Loucy (cell line): ENCODE data around the gene FAM53B.
A peak's percentile ranks its signal among the peaks of the same experiment; 100 is the strongest.

Experiments
- H2AFZ ChIP-seq: fragments of 200-600 bp; sonication (generic); 2 replicates; pipeline ENCODE4 v1.6.0; 2016; ENCODE audit warnings: antibody characterized with exemption, mild to moderate bottlenecking, low read length, moderate library complexity
- H3F3A ChIP-seq: fragments of 200-600 bp; 2 replicates; pipeline ENCODE4 v1.6.0; 2016; ENCODE audit warnings: antibody characterized with exemption, low read depth, mild to moderate bottlenecking
- H3K27me3 ChIP-seq: fragments of 200-600 bp; sonication (generic); 2 replicates; pipeline ENCODE4 v1.6.1; 2014; ENCODE audit warnings: low read length, mild to moderate bottlenecking; ENCODE audit not compliant: insufficient read depth, poor library complexity, severe bottlenecking
- H3K36me3 ChIP-seq: fragments of 200-600 bp; sonication (generic); 2 replicates; pipeline ENCODE4 v1.6.1; 2016; ENCODE audit warnings: low read length; ENCODE audit not compliant: insufficient read depth
- H3K4me1 ChIP-seq: fragments of 200-600 bp; sonication (generic); 2 replicates; pipeline ENCODE4 v1.5.1; 2014; ENCODE audit warnings: low read length, mild to moderate bottlenecking; ENCODE audit not compliant: insufficient read depth, poor library complexity, severe bottlenecking
- H3K4me2 ChIP-seq: fragments of 200-600 bp; sonication (generic); 2 replicates; pipeline ENCODE4 v1.6.0; 2014; ENCODE audit warnings: antibody characterized with exemption, low read length, low read depth, mild to moderate bottlenecking; ENCODE audit not compliant: poor library complexity, severe bottlenecking
- H3K4me3 ChIP-seq: fragments of 200-600 bp; sonication (generic); 2 replicates; pipeline ENCODE4 v1.5.1; 2014; ENCODE audit warnings: low read length, mild to moderate bottlenecking, mixed read lengths; ENCODE audit not compliant: poor library complexity, severe bottlenecking
- H3K79me2 ChIP-seq: fragments of 200-600 bp; sonication (generic); 2 replicates; pipeline ENCODE4 v1.6.1; 2014; ENCODE audit warnings: low read length; ENCODE audit not compliant: insufficient read depth
- H3K9ac ChIP-seq: fragments of 200-600 bp; sonication (generic); 2 replicates; pipeline ENCODE4 v1.6.0; 2014; ENCODE audit warnings: mild to moderate bottlenecking, low read depth, low read length, moderate library complexity; ENCODE audit not compliant: poor library complexity, severe bottlenecking
- H3K9me2 ChIP-seq: fragments of 200-600 bp; sonication (generic); replicated peaks from 2 replicates; pipeline ENCODE4 v1.6.1; 2016; ENCODE audit warnings: low read depth, low read length, mixed read lengths
- H3K9me3 ChIP-seq: fragments of 200-600 bp; sonication (generic); 2 replicates; pipeline ENCODE4 v1.6.1; 2014; ENCODE audit warnings: mild to moderate bottlenecking, antibody characterized with exemption, low read length, low read depth; ENCODE audit not compliant: insufficient read depth
- H4K20me1 ChIP-seq: fragments of 200-600 bp; sonication (generic); 2 replicates; pipeline ENCODE4 v1.6.0; 2014; ENCODE audit warnings: antibody characterized with exemption, low read length, mild to moderate bottlenecking; ENCODE audit not compliant: insufficient read depth, poor library complexity, severe bottlenecking
- EZH2phosphoT487 ChIP-seq: fragments of 200-600 bp; IDR thresholded peaks from 2 replicates; pipeline ENCODE4 v1.6.1; 2018; ENCODE audit warnings: antibody characterized with exemption, mild to moderate bottlenecking, moderate library complexity, borderline replicate concordance
- TF ChIP-seq, protein P1 (sequence below): fragments of 200-600 bp; sonication (generic); conservative IDR thresholded peaks from 2 replicates; pipeline ENCODE4 v1.5.1; 2014; ENCODE audit warnings: mild to moderate bottlenecking, antibody characterized with exemption, low read length

FAM53B gene

GRCh38 chr10:124646483-124647352 is 97.5 kb downstream of the FAM53B start:
- Histone ChIP-seq H3K9ac (peak overlapping the region; percentile 52), H3F3A (no peaks in the 10 kb centered on the region), H2AFZ (no peak overlapping the region), H3K4me2 (peak overlapping the region; percentile 66), H3K4me1 (peaks cover 49% of the 10 kb centered on the region), H3K9me3 (no peaks in the 10 kb centered on the region), H3K27me3 (no peaks in the 10 kb centered on the region), H3K79me2 (peaks cover 83% of the 10 kb centered on the region; the same call in 1 of the 2 replicates), H3K4me3 (no peak overlapping the region), H4K20me1 (peaks cover 5% of the 10 kb centered on the region), H3K9me2 (no peaks in the 10 kb centered on the region), H3K36me3 (peaks cover 10% of the 10 kb centered on the region; the same call in 1 of the 2 replicates)
- TF ChIP-seq EZH2phosphoT487, result no peak
- TF ChIP-seq, protein P1, sequence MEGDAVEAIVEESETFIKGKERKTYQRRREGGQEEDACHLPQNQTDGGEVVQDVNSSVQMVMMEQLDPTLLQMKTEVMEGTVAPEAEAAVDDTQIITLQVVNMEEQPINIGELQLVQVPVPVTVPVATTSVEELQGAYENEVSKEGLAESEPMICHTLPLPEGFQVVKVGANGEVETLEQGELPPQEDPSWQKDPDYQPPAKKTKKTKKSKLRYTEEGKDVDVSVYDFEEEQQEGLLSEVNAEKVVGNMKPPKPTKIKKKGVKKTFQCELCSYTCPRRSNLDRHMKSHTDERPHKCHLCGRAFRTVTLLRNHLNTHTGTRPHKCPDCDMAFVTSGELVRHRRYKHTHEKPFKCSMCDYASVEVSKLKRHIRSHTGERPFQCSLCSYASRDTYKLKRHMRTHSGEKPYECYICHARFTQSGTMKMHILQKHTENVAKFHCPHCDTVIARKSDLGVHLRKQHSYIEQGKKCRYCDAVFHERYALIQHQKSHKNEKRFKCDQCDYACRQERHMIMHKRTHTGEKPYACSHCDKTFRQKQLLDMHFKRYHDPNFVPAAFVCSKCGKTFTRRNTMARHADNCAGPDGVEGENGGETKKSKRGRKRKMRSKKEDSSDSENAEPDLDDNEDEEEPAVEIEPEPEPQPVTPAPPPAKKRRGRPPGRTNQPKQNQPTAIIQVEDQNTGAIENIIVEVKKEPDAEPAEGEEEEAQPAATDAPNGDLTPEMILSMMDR, result no peak

GRCh38 chr10:124645467-124646095 is 98.6 kb downstream of the FAM53B start:
- Histone ChIP-seq H3K4me3 (no peak overlapping the region), H3F3A (no peaks in the 10 kb centered on the region), H3K79me2 (peaks cover 89% of the 10 kb centered on the region; the same call in 1 of the 2 replicates), H3K9me3 (no peaks in the 10 kb centered on the region), H2AFZ (no peak overlapping the region), H3K9me2 (no peaks in the 10 kb centered on the region), H3K4me2 (no peak overlapping the region), H3K4me1 (peaks cover 37% of the 10 kb centered on the region), H3K36me3 (peaks cover 11% of the 10 kb centered on the region; the same call in 1 of the 2 replicates), H3K27me3 (no peaks in the 10 kb centered on the region), H3K9ac (no peak overlapping the region), H4K20me1 (peaks cover 5% of the 10 kb centered on the region)
- TF ChIP-seq, protein P1, result no peak
- TF ChIP-seq EZH2phosphoT487, result no peak

GRCh38 chr10:124644771-124645415 is 99.3 kb downstream of the FAM53B start:
- peaks cover 5% of the 10 kb centered on the region for H4K20me1 ChIP-seq
- no peaks in the 10 kb centered on the region for H3F3A ChIP-seq
- no peak overlapping the region for H3K9ac ChIP-seq
- TF ChIP-seq EZH2phosphoT487, result no peak
- TF ChIP-seq, protein P1, result no peak
- no peaks in the 10 kb centered on the region for H3K9me3 ChIP-seq
- H2AFZ ChIP-seq, result no peak overlapping the region
- H3K4me1 ChIP-seq, result peaks cover 34% of the 10 kb centered on the region
- peaks cover 89% of the 10 kb centered on the region; the same call in 1 of the 2 replicates for H3K79me2 ChIP-seq
- no peak overlapping the region for H3K4me2 ChIP-seq
- H3K9me2 ChIP-seq, result no peaks in the 10 kb centered on the region
- no peak overlapping the region for H3K4me3 ChIP-seq
- no peaks in the 10 kb centered on the region for H3K27me3 ChIP-seq
- H3K36me3 ChIP-seq, result peaks cover 11% of the 10 kb centered on the region; the same call in 1 of the 2 replicates
